OCI-LY7 (cell line): ENCODE results near the gene CD248. TPM values are rescaled to one million over a fixed set of nuclear protein-coding genes. Genes with fewer than 3 reads are reported as not detected.

ENCODE experiments used
- BruUV-seq: library from RNA; stranded (reverse); fragments of 400-500 nt; replicated peaks from 2 replicates; lab custom pipeline; 2021; lab: Mats Ljungman, UMichigan
- CTCF ChIA-PET: fragments of 300-600 bp; sonication (Branson Sonifier 250); formaldehyde crosslinking; loops from one replicate; lab custom pipeline; 2022; ENCODE audit warnings: antibody characterized with exemption; ENCODE audit not compliant: unreplicated experiment; lab: Charles Lee
- POLR2A ChIA-PET: fragments of 300-600 bp; sonication (Branson Sonifier 250); formaldehyde crosslinking; loops from one replicate; lab custom pipeline; 2022; ENCODE audit warnings: antibody characterized with exemption; lab: Charles Lee
- DNase-seq: peaks from one replicate; pipeline ENCODE4 v3.0.0-alpha.2; 2015; ENCODE audit warnings: low spot score
- H2AFZ ChIP-seq: fragments of 200-600 bp; sonication (generic), shearing (Covaris generic); 2 replicates; pipeline ENCODE4 v1.6.1; 2014; ENCODE audit warnings: mild to moderate bottlenecking, antibody characterized with exemption, low read length, moderate library complexity
- H3K27ac ChIP-seq: fragments of 200-600 bp; sonication (generic); 2 replicates; pipeline ENCODE4 v1.5.1; 2014; ENCODE audit warnings: mixed run types, low read depth, mild to moderate bottlenecking, moderate library complexity, low read length, inconsistent platforms; ENCODE audit not compliant: poor library complexity, severe bottlenecking
- H3K36me3 ChIP-seq: fragments of 200-600 bp; sonication (generic); 2 replicates; pipeline ENCODE4 v1.6.1; 2014; ENCODE audit warnings: mild to moderate bottlenecking, antibody characterized with exemption, low read length, moderate library complexity, mixed read lengths; ENCODE audit not compliant: insufficient read depth
- H3K4me1 ChIP-seq: fragments of 200-600 bp; sonication (generic); 2 replicates; pipeline ENCODE4 v1.5.1; 2014; ENCODE audit warnings: mild to moderate bottlenecking, low read length; ENCODE audit not compliant: insufficient read depth, poor library complexity, severe bottlenecking
- H3K4me2 ChIP-seq: fragments of 200-600 bp; sonication (generic); 2 replicates; pipeline ENCODE4 v1.6.1; 2014; ENCODE audit warnings: mild to moderate bottlenecking, low read length
- H3K4me3 ChIP-seq: fragments of 200-600 bp; sonication (generic); 2 replicates; pipeline ENCODE4 v1.5.1; 2014; ENCODE audit warnings: mild to moderate bottlenecking, low read depth, low read length; ENCODE audit not compliant: poor library complexity, severe bottlenecking
- H3K79me2 ChIP-seq: fragments of 200-600 bp; sonication (generic); 2 replicates; pipeline ENCODE4 v1.6.1; 2016; ENCODE audit warnings: low read depth, mild to moderate bottlenecking, low read length, moderate library complexity, mixed read lengths; ENCODE audit not compliant: insufficient read depth
- H3K9me2 ChIP-seq: fragments of 200-600 bp; sonication (generic); 2 replicates; pipeline ENCODE4 v1.6.1; 2016; ENCODE audit warnings: mild to moderate bottlenecking, low read length, mixed read lengths; ENCODE audit not compliant: insufficient read depth
- H3K9me3 ChIP-seq: fragments of 200-600 bp; sonication (generic); 2 replicates; pipeline ENCODE4 v1.6.1; 2014; ENCODE audit warnings: mild to moderate bottlenecking, mixed run types, low read length, mixed read lengths
- H4K20me1 ChIP-seq: fragments of 200-600 bp; sonication (generic); 2 replicates; pipeline ENCODE4 v1.6.1; 2014; ENCODE audit warnings: mild to moderate bottlenecking, antibody characterized with exemption, low read length, moderate library complexity, mixed read lengths; ENCODE audit not compliant: insufficient read depth
- CTCF ChIP-seq: fragments of 200-600 bp; sonication (generic); conservative IDR thresholded peaks from 2 replicates; pipeline ENCODE4 v1.5.1; 2014; ENCODE audit warnings: mild to moderate bottlenecking, antibody characterized with exemption, low read length, moderate library complexity, mixed read lengths
- EZH2phosphoT487 ChIP-seq: fragments of 200-600 bp; sonication (generic); IDR thresholded peaks from 2 replicates; pipeline ENCODE4 v1.6.1; 2018; ENCODE audit warnings: low read depth, borderline replicate concordance, mild to moderate bottlenecking, mixed run types, antibody characterized with exemption, low read length, moderate library complexity, mixed read lengths
- intact Hi-C: fragments of 100-400 bp; cut with micrococcal nuclease; formaldehyde crosslinking; loops from one replicate; pipeline ENCODE4 v1.10.0; 2022; ENCODE audit not compliant: unreplicated experiment
- total RNA-seq, 2 experiments: library from RNA; depleted of rRNA in 1 of 2; stranded (reverse); fragments of >200 nt in 1 of 2; shearing (Covaris generic) in 1 of 2; gene quantifications; 2 replicates each; pipeline ENCODE4 v1.2.3, GENCODE V29; 2014 to 2022

Gene CD248
- total RNA-seq, 2 experiments from 2014 or later = 0.46 TPM; not detected in 1

GRCh38 chr11:66286699-66287098 is 30.1 kb downstream of the CD248 start:
- Histone ChIP-seq H3K27ac (no peak overlapping the region), H3K9me2 (no peaks in the 10 kb centered on the region), H2AFZ (no peak overlapping the region), H3K4me3 (no peak overlapping the region), H3K4me1 (peaks cover 49% of the 10 kb centered on the region), H3K9me3 (no peaks in the 10 kb centered on the region), H3K36me3 (peaks cover 15% of the 10 kb centered on the region; the same call in 1 of the 2 replicates), H4K20me1 (no peaks in the 10 kb centered on the region), H3K4me2 (no peak overlapping the region), H3K79me2 (peaks cover 9% of the 10 kb centered on the region; the same call in 1 of the 2 replicates)
- ChIA-PET CTCF (no interaction called here), POLR2A (interaction anchor here (1.0 kb wide), 1 partner anchor 31 kb away, joined by 3 read pairs; no protein-coding TSS in a partner anchor)
- no TSS peak for BruUV-seq
- intact Hi-C loops = no loop called here
- DNase-seq = no peak
- no peak for TF ChIP-seq EZH2phosphoT487
- no peak for TF ChIP-seq CTCF

- Histone ChIP-seq H3K9me2 (no peaks in the 10 kb centered on the region), H4K20me1 (no peaks in the 10 kb centered on the region), H3K79me2 (peaks cover 9% of the 10 kb centered on the region; the same call in 1 of the 2 replicates), H3K4me1 (peaks cover 51% of the 10 kb centered on the region), H3K4me2 (no peak overlapping the region), H3K4me3 (no peak overlapping the region), H3K36me3 (peaks cover 15% of the 10 kb centered on the region; the same call in 1 of the 2 replicates), H3K9me3 (no peaks in the 10 kb centered on the region), H3K27ac (no peak overlapping the region), H2AFZ (no peak overlapping the region)
- no peak for TF ChIP-seq EZH2phosphoT487
- TF ChIP-seq CTCF = no peak
- DNase-seq = no peak
- ChIA-PET CTCF (no interaction called here), POLR2A (interaction anchor here (1.0 kb wide), 1 partner anchor 32 kb away, joined by 3 read pairs; no protein-coding TSS in a partner anchor)
- intact Hi-C loops = no loop called here
- BruUV-seq = no TSS peak
Measured at GRCh38 chr11:66285250-66285947, 31.4 kb downstream of the CD248 start.
